A549 (cell line): ENCODE data around the gene CDK19. TPM values are rescaled to one million over a fixed set of nuclear protein-coding genes. Genes with fewer than 3 reads are reported as not detected.

ENCODE experiments used
- ATAC-seq, 2 experiments: fragments of 200-7000 bp in 1 of 2; fragments of >200 bp in 1 of 2; cut with Nextera tagmentation in 1 of 2; cut with Tn5 transposase in 1 of 2; 3 replicates each; pipeline versions ENCODE4 v1.8.0 to v1.9.1; 2018 to 2020; ENCODE audit warnings: mild to moderate bottlenecking in 1 of 2, moderate library complexity in 1 of 2
- CTCF ChIA-PET: fragments of 300-600 bp; sonication (Branson Sonifier 250); formaldehyde crosslinking; extraction: SDS; loops from one replicate; lab custom pipeline; 2021; ENCODE audit warnings: antibody characterized with exemption, inconsistent platforms; lab: Yijun Ruan, JAX
- POLR2A ChIA-PET: fragments of 350-600 bp; formaldehyde crosslinking; extraction: SDS; loops from one replicate; lab custom pipeline; 2021; ENCODE audit warnings: antibody characterized with exemption, inconsistent platforms; lab: Yijun Ruan, JAX
- DNase-seq, 2 experiments: peaks; one replicate each; pipeline versions ENCODE4 v3.0.0 to v3.0.0-alpha.2; 2011 to 2016; ENCODE audit warnings: low read depth in 1 of 2, low spot score in 1 of 2
- FAIRE-seq: peaks from 2 replicates; lab custom pipeline; 2011; peaks lifted over from hg19 to GRCh38; lab: Jason Lieb, UNC
- H3K27ac ChIP-seq, 2 experiments: fragments of >200 bp; sonication (Bioruptor Twin); formaldehyde crosslinking; 3 replicates each; pipeline ENCODE4 v1.5.1; 2016 to 2017
- H3K4me1 ChIP-seq: fragments of >200 bp; sonication (Bioruptor Twin); formaldehyde crosslinking; 3 replicates; pipeline ENCODE4 v1.6.1; 2016
- H3K4me2 ChIP-seq: fragments of >200 bp; sonication (Bioruptor Twin); formaldehyde crosslinking; 3 replicates; pipeline ENCODE4 v1.6.1; 2016
- H3K4me3 ChIP-seq: fragments of >200 bp; sonication (Bioruptor Twin); formaldehyde crosslinking; 3 replicates; pipeline ENCODE4 v1.5.1; 2016
- H3K9me3 ChIP-seq: fragments of >200 bp; sonication (Bioruptor Twin); formaldehyde crosslinking; 3 replicates; pipeline ENCODE4 v1.6.1; 2016
- CHD4 ChIP-seq: fragments of 200-600 bp; sonication (generic); IDR thresholded peaks from 2 replicates; pipeline ENCODE4 v1.6.1; 2016; ENCODE audit warnings: antibody characterized with exemption, mild to moderate bottlenecking, borderline replicate concordance
- CTCF ChIP-seq: fragments of >200 bp; sonication (Bioruptor Twin); formaldehyde crosslinking; IDR thresholded peaks from 3 replicates; pipeline ENCODE4 v1.5.1; 2016
- E2F6 ChIP-seq: IDR thresholded peaks from 2 replicates; pipeline ENCODE4 v1.6.1; 2012; ENCODE audit warnings: low read depth, borderline replicate concordance
- EHMT2 ChIP-seq: fragments of 200-600 bp; sonication (generic); IDR thresholded peaks from 2 replicates; pipeline ENCODE4 v1.6.1; 2016; ENCODE audit warnings: antibody characterized with exemption, low read depth, mild to moderate bottlenecking, moderate library complexity
- FOSL2 ChIP-seq, 2 experiments: fragments of 450-650 bp in 1 of 2; fragments of >200 bp in 1 of 2; sonication (Bioruptor Twin) in 1 of 2; formaldehyde crosslinking; IDR thresholded peaks; 2 replicates each; pipeline versions ENCODE4 v1.5.0 to v1.6.1; 2016 to 2020; ENCODE audit warnings: mild to moderate bottlenecking in 1 of 2, moderate library complexity in 1 of 2
- HMGXB4 ChIP-seq: fragments of 250-450 bp; sonication (Bioruptor Pico); IDR thresholded peaks from 2 replicates; pipeline ENCODE4 v1.5.0; 2021; ENCODE audit warnings: mild to moderate bottlenecking, moderate library complexity, borderline replicate concordance
- HOXB5 ChIP-seq: fragments of 250-450 bp; sonication (Bioruptor Pico); IDR thresholded peaks from 2 replicates; pipeline ENCODE4 v1.5.0; 2020; ENCODE audit warnings: mild to moderate bottlenecking, moderate library complexity
- MAZ ChIP-seq: fragments of 150-350 bp; IDR thresholded peaks from 2 replicates; pipeline ENCODE4 v1.6.1; 2014; ENCODE audit warnings: antibody characterized with exemption, low read depth, low read length, borderline replicate concordance
- MYC ChIP-seq: IDR thresholded peaks from 2 replicates; pipeline ENCODE4 v1.6.1; 2012; ENCODE audit warnings: mild to moderate bottlenecking, inconsistent platforms, low read length, improper control_type of control experiment, borderline replicate concordance
- RAD21 ChIP-seq, 2 experiments: fragments of >200 bp in 1 of 2; sonication (Bioruptor Twin) in 1 of 2; formaldehyde crosslinking in 1 of 2; IDR thresholded peaks in 1 of 2; conservative IDR thresholded peaks in 1 of 2; 2 replicates in 1 of 2; 3 replicates in 1 of 2; pipeline ENCODE4 v1.6.1; 2012 to 2018; ENCODE audit warnings: inconsistent platforms in 1 of 2
- RCOR1 ChIP-seq: fragments of 150-350 bp; IDR thresholded peaks from 2 replicates; pipeline ENCODE4 v1.6.1; 2014; ENCODE audit warnings: antibody characterized with exemption, low read length, low read depth
- TFCP2L1 ChIP-seq: fragments of 250-450 bp; sonication (Bioruptor Pico); IDR thresholded peaks from 2 replicates; pipeline ENCODE4 v1.5.0; 2021; ENCODE audit warnings: mild to moderate bottlenecking
- USF2 ChIP-seq: fragments of 450-650 bp; IDR thresholded peaks from 2 replicates; pipeline ENCODE4 v1.6.1; 2014; ENCODE audit warnings: antibody characterized with exemption
- WGBS: methylation state at CpG from one replicate; pipeline ENCODE4 v1.1.6; 2017; ENCODE audit errors: missing lambda C conversion rate; 5-methylcytosine and 5-hydroxymethylcytosine counted together
- polyA plus RNA-seq, 4 experiments: library from polyadenylated mRNA; depleted of rRNA in 3 of 4; stranded (reverse); fragments of >200 nt; fragmentation: RNase III in 1 of 4; extraction: RNeasy Plus Mini Kit Qiagen cat#74134 plus additional on column Dnase treatment in 1 of 4; gene quantifications; 2 replicates in 3 of 4; 3 replicates in 1 of 4; pipeline ENCODE4 v1.2.3, GENCODE V29; 2011 to 2017
- TF ChIP-seq, protein P1 (sequence below): fragments of 200-600 bp; sonication (generic); IDR thresholded peaks from 2 replicates; pipeline ENCODE4 v1.6.1; 2016; ENCODE audit warnings: antibody characterized with exemption, mild to moderate bottlenecking, moderate library complexity
- TF ChIP-seq, protein P2 (sequence below): fragments of 150-350 bp; IDR thresholded peaks from 2 replicates; pipeline ENCODE4 v1.6.1; 2014; ENCODE audit warnings: low read depth, mild to moderate bottlenecking, low read length

The CDK19 gene
- polyA plus RNA-seq, 2 of the 4 experiments (the other 2 are of a cell fraction): 7.1 to 18.6 TPM

DNA sequence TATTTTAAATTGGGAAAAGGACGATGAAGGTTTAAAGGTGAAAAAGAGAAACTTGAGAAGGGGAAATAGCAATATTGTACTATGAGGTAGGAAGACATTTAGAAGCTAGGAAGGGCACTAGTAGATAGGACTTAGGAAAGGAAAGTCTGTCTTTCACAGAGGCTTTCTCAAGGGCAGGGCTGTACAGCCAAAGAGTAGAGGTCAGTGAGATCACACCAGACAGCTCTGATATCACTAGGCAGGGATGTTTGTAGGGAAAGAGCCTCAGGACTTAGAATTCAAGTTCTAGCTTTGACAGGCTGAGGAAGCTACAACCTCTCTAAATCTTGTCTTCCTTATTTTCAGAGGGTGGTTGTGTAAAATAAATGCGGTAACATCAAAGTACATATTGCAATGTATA, 178.5 kb downstream of the CDK19 start:
- FAIRE-seq: no peak
- TF ChIP-seq E2F6 (no peak), MYC (no peak), CHD4 (no peak), RCOR1 (no peak), CTCF (no peak), HOXB5 (CRISPR knock-in tag) (no peak), TFCP2L1 (CRISPR knock-in tag) (no peak)
- TF ChIP-seq, protein P1, sequence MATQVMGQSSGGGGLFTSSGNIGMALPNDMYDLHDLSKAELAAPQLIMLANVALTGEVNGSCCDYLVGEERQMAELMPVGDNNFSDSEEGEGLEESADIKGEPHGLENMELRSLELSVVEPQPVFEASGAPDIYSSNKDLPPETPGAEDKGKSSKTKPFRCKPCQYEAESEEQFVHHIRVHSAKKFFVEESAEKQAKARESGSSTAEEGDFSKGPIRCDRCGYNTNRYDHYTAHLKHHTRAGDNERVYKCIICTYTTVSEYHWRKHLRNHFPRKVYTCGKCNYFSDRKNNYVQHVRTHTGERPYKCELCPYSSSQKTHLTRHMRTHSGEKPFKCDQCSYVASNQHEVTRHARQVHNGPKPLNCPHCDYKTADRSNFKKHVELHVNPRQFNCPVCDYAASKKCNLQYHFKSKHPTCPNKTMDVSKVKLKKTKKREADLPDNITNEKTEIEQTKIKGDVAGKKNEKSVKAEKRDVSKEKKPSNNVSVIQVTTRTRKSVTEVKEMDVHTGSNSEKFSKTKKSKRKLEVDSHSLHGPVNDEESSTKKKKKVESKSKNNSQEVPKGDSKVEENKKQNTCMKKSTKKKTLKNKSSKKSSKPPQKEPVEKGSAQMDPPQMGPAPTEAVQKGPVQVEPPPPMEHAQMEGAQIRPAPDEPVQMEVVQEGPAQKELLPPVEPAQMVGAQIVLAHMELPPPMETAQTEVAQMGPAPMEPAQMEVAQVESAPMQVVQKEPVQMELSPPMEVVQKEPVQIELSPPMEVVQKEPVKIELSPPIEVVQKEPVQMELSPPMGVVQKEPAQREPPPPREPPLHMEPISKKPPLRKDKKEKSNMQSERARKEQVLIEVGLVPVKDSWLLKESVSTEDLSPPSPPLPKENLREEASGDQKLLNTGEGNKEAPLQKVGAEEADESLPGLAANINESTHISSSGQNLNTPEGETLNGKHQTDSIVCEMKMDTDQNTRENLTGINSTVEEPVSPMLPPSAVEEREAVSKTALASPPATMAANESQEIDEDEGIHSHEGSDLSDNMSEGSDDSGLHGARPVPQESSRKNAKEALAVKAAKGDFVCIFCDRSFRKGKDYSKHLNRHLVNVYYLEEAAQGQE: no peak
- no peak for ATAC-seq
- Histone ChIP-seq H3K4me3 (no peak overlapping the region), H3K4me2 (no peak overlapping the region), H3K9me3 (no peaks in the 10 kb centered on the region), H3K27ac (no peak overlapping the region), H3K4me1 (no peaks in the 10 kb centered on the region)
- ChIA-PET CTCF (interaction anchor here (1.1 kb wide), 1 partner anchor 18 kb away, joined by 3 read pairs; no protein-coding TSS in a partner anchor), POLR2A (no interaction called here)
- 94% methylated on average over 2 of the region's 2 CpGs for WGBS
- DNase-seq: no peak

GRCh38 chr6:110635096-110635495, 180.2 kb downstream of the CDK19 start:
- Histone ChIP-seq H3K4me2 (no peak overlapping the region), H3K27ac (no peak overlapping the region), H3K4me1 (no peaks in the 10 kb centered on the region), H3K9me3 (no peaks in the 10 kb centered on the region), H3K4me3 (no peak overlapping the region)
- CTCF ChIA-PET: no interaction called here
- POLR2A ChIA-PET: no interaction called here
- TF ChIP-seq, protein P2, sequence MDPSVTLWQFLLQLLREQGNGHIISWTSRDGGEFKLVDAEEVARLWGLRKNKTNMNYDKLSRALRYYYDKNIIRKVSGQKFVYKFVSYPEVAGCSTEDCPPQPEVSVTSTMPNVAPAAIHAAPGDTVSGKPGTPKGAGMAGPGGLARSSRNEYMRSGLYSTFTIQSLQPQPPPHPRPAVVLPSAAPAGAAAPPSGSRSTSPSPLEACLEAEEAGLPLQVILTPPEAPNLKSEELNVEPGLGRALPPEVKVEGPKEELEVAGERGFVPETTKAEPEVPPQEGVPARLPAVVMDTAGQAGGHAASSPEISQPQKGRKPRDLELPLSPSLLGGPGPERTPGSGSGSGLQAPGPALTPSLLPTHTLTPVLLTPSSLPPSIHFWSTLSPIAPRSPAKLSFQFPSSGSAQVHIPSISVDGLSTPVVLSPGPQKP: no peak
- TF ChIP-seq TFCP2L1 (CRISPR knock-in tag) (no peak), FOSL2 (IDR thresholded peaks at IDR 0.05) (no peak), FOSL2 (CRISPR knock-in tag; IDR thresholded peaks at IDR 0.05) (no peak), RAD21 (conservative IDR thresholded peaks at IDR 0.05 in 1 of 2, IDR thresholded peaks at IDR 0.05 in 1 of 2) (no peak), EHMT2 (no peak), USF2 (no peak), MAZ (no peak), HMGXB4 (CRISPR knock-in tag) (no peak)
- FAIRE-seq: no peak
- no peak for ATAC-seq
- 93% methylated on average over 1 of the region's 1 CpG for WGBS
- no peak for DNase-seq
